H1 (cell line): Measurements from ENCODE around the gene NBAS. TPM values are rescaled to one million over a fixed set of nuclear protein-coding genes. Genes with fewer than 3 reads are reported as not detected.

Experiments
- CTCF ChIA-PET: fragments of 300-600 bp; sonication (Branson Sonifier 250); formaldehyde crosslinking; loops from one replicate; lab custom pipeline; 2021; ENCODE audit not compliant: partially characterized antibody; lab: Charles Lee
- POLR2A ChIA-PET: fragments of 300-600 bp; sonication (Branson Sonifier 250); formaldehyde crosslinking; loops from one replicate; lab custom pipeline; 2021; ENCODE audit warnings: inconsistent platforms; ENCODE audit not compliant: partially characterized antibody; lab: Charles Lee
- DNase-seq, 2 experiments: peaks; one replicate each; pipeline versions ENCODE4 v3.0.0 to v3.0.0-alpha.2; 2010 to 2022; ENCODE audit warnings: low spot score in 2 of 2, low read depth in 1 of 2, mixed read lengths in 1 of 2
- FAIRE-seq: peaks from 2 replicates; lab custom pipeline; 2011; peaks lifted over from hg19 to GRCh38; lab: Jason Lieb, UNC
- H2AFZ ChIP-seq: 2 replicates; pipeline ENCODE4 v1.8.1; 2012; ENCODE audit warnings: low read length, inconsistent platforms
- H2AK5ac ChIP-seq: 2 replicates; pipeline ENCODE4 v1.6.1; 2013; ENCODE audit warnings: low read depth, low read length
- H2BK120ac ChIP-seq: replicated peaks from 2 replicates; pipeline ENCODE3; 2013; ENCODE audit warnings: low read depth, low read length, inconsistent platforms
- H2BK12ac ChIP-seq: 2 replicates; pipeline ENCODE4 v1.6.1; 2013; ENCODE audit warnings: low read depth, low read length
- H2BK15ac ChIP-seq: 2 replicates; pipeline ENCODE4 v1.6.1; 2013; ENCODE audit warnings: low read length
- H2BK20ac ChIP-seq: 2 replicates; pipeline ENCODE4 v1.6.1; 2013; ENCODE audit warnings: low read length
- H2BK5ac ChIP-seq: 2 replicates; pipeline ENCODE4 v1.6.1; 2013; ENCODE audit warnings: low read depth, low read length
- H3K14ac ChIP-seq: 2 replicates; pipeline ENCODE4 v1.6.1; 2013; ENCODE audit warnings: inconsistent platforms; ENCODE audit not compliant: insufficient read length
- H3K18ac ChIP-seq: 2 replicates; pipeline ENCODE4 v1.6.1; 2013; ENCODE audit warnings: low read length; ENCODE audit errors: extremely low read depth
- H3K23ac ChIP-seq: 2 replicates; pipeline ENCODE4 v1.6.1; 2013; ENCODE audit warnings: inconsistent platforms; ENCODE audit not compliant: insufficient read length
- H3K23me2 ChIP-seq: 2 replicates; pipeline ENCODE4 v1.6.1; 2013; ENCODE audit warnings: low read depth, low read length
- H3K27ac ChIP-seq: 2 replicates; pipeline ENCODE4 v1.6.1; 2011; ENCODE audit warnings: low read depth, low read length, inconsistent platforms
- H3K27me3 ChIP-seq, 4 experiments: replicated peaks in 1 of 4; 1 replicate in 1 of 4; 2 replicates in 3 of 4; pipeline versions ENCODE4 v1.6.1 to v1.8.1; 2011 to 2013; ENCODE audit warnings: low read length in 3 of 4, mild to moderate bottlenecking in 3 of 4, inconsistent platforms in 2 of 4, mixed read lengths in 2 of 4, moderate library complexity in 1 of 4; ENCODE audit not compliant: control insufficient read depth in 3 of 4, insufficient read depth in 3 of 4; ENCODE audit errors: extremely low read depth in 1 of 4
- H3K36me3 ChIP-seq, 4 experiments: 2 replicates each; pipeline versions ENCODE4 v1.6.1 to v1.8.1; 2011 to 2013; ENCODE audit warnings: mild to moderate bottlenecking in 4 of 4, low read length in 3 of 4, moderate library complexity in 2 of 4, control low read depth in 1 of 4, inconsistent platforms in 1 of 4; ENCODE audit not compliant: insufficient read depth in 4 of 4, control insufficient read depth in 2 of 4
- H3K4ac ChIP-seq: replicated peaks from 2 replicates; pipeline ENCODE3; 2013; ENCODE audit warnings: low read length, low read depth, mixed read lengths, inconsistent platforms; ENCODE audit not compliant: insufficient read length
- H3K4me1 ChIP-seq, 4 experiments: replicated peaks in 1 of 4; 1 replicate in 1 of 4; 2 replicates in 3 of 4; pipeline versions ENCODE4 v1.6.1 to v1.8.1; 2011 to 2013; ENCODE audit warnings: low read length in 3 of 4, inconsistent platforms in 2 of 4, mixed read lengths in 1 of 4; ENCODE audit not compliant: insufficient read depth in 4 of 4, control insufficient read depth in 3 of 4
- H3K4me2 ChIP-seq, 2 experiments: 2 replicates each; pipeline versions ENCODE4 v1.6.1 to v1.8.1; 2011 to 2013; ENCODE audit warnings: low read depth in 2 of 2, low read length in 2 of 2, control low read depth in 1 of 2, inconsistent platforms in 1 of 2, mild to moderate bottlenecking in 1 of 2; ENCODE audit not compliant: insufficient read depth in 1 of 2
- H3K4me3 ChIP-seq, 4 experiments: fragments of 200-600, 300-600 bp in 1 of 4; sonication (generic), shearing (Covaris generic), sonication (Bioruptor Twin) in 1 of 4; 2 replicates each; pipeline versions ENCODE4 v1.5.1 to v1.8.1; 2011 to 2016; ENCODE audit warnings: low read length in 4 of 4, low read depth in 3 of 4, control low read depth in 2 of 4, inconsistent platforms in 2 of 4, mild to moderate bottlenecking in 2 of 4, mixed read lengths in 1 of 4, moderate library complexity in 1 of 4; ENCODE audit not compliant: insufficient read depth in 2 of 4; ENCODE audit errors: extremely low read depth in 1 of 4
- H3K56ac ChIP-seq: replicated peaks from 2 replicates; pipeline ENCODE3; 2013; ENCODE audit warnings: low read depth, mild to moderate bottlenecking, mixed read lengths, low read length, inconsistent platforms; ENCODE audit not compliant: insufficient read length
- H3K79me1 ChIP-seq: 2 replicates; pipeline ENCODE4 v1.6.1; 2013; ENCODE audit warnings: low read depth, low read length, control low read depth
- H3K79me2 ChIP-seq, 2 experiments: 2 replicates each; pipeline versions ENCODE4 v1.6.1 to v1.8.1; 2012 to 2013; ENCODE audit warnings: low read length in 2 of 2, mild to moderate bottlenecking in 2 of 2, inconsistent platforms in 1 of 2; ENCODE audit not compliant: insufficient read depth in 2 of 2, control insufficient read depth in 1 of 2
- H3K9ac ChIP-seq, 4 experiments: replicated peaks in 1 of 4; 1 replicate in 1 of 4; 2 replicates in 3 of 4; pipeline versions ENCODE4 v1.6.1 to v1.8.1; 2011 to 2013; ENCODE audit warnings: low read depth in 3 of 4, low read length in 3 of 4, control low read depth in 2 of 4, mild to moderate bottlenecking in 2 of 4, moderate library complexity in 2 of 4, inconsistent platforms in 1 of 4; ENCODE audit errors: extremely low read depth in 1 of 4
- H3K9me3 ChIP-seq, 2 experiments: 2 replicates each; pipeline versions ENCODE4 v1.6.1 to v1.8.1; 2012 to 2013; ENCODE audit warnings: mild to moderate bottlenecking in 2 of 2, moderate library complexity in 2 of 2, control low read depth in 1 of 2, inconsistent platforms in 1 of 2, low read depth in 1 of 2, low read length in 1 of 2, mixed read lengths in 1 of 2; ENCODE audit not compliant: insufficient read depth in 2 of 2
- H4K20me1 ChIP-seq, 2 experiments: replicated peaks in 1 of 2; 2 replicates each; pipeline versions ENCODE3 to v1.8.1; 2011 to 2013; ENCODE audit warnings: inconsistent platforms in 2 of 2, low read length in 2 of 2, mild to moderate bottlenecking in 1 of 2; ENCODE audit not compliant: insufficient read depth in 2 of 2, control insufficient read depth in 1 of 2
- H4K5ac ChIP-seq: 2 replicates; pipeline ENCODE4 v1.6.1; 2013; ENCODE audit warnings: low read length, low read depth, mixed read lengths, inconsistent platforms; ENCODE audit not compliant: insufficient read length
- H4K8ac ChIP-seq: 2 replicates; pipeline ENCODE4 v1.8.0; 2013; ENCODE audit warnings: mild to moderate bottlenecking, moderate library complexity, low read length, inconsistent platforms; ENCODE audit not compliant: insufficient read depth; ENCODE audit errors: extremely low read depth
- H4K91ac ChIP-seq: replicated peaks from 2 replicates; pipeline ENCODE3; 2013; ENCODE audit warnings: low read length, mixed read lengths, inconsistent platforms; ENCODE audit not compliant: insufficient read length
- CBX5 ChIP-seq: fragments of 300-800, 300-1000 bp; sonication (generic); IDR thresholded peaks from 2 replicates; pipeline ENCODE4 v1.7.1; 2016; ENCODE audit warnings: antibody characterized with exemption, low read length, low read depth
- CHD1 ChIP-seq: IDR thresholded peaks from 2 replicates; pipeline ENCODE4 v1.6.1; 2012; ENCODE audit warnings: low read depth, low read length, improper control_type of control experiment
- RFX5 ChIP-seq: IDR thresholded peaks from 2 replicates; pipeline ENCODE4 v1.6.1; 2011; ENCODE audit warnings: low read depth, low read length, improper control_type of control experiment, borderline replicate concordance
- ZNF274 ChIP-seq: IDR thresholded peaks from 2 replicates; pipeline ENCODE4 v1.7.0; 2012; ENCODE audit warnings: low read length, borderline replicate concordance; ENCODE audit errors: extremely low read depth
- WGBS, 2 experiments: shearing (Covaris generic) in 1 of 2; methylation state at CpG; one replicate each; pipeline versions ENCODE4 v1.1.6 to v1.1.7; 2013 to 2015; ENCODE audit warnings: low lambda C conversion rate in 2 of 2, mixed read lengths in 2 of 2, inconsistent platforms in 1 of 2, low coverage in 1 of 2, missing lambda C conversion rate in 1 of 2; ENCODE audit not compliant: insufficient replicate concordance in 2 of 2, insufficient coverage in 1 of 2, insufficient read length in 1 of 2; ENCODE audit errors: extremely low coverage in 1 of 2, missing lambda C conversion rate in 1 of 2; 5-methylcytosine and 5-hydroxymethylcytosine counted together
- polyA plus RNA-seq, 7 experiments: library from polyadenylated mRNA; depleted of rRNA in 3 of 7; stranded (reverse) in 5 of 7; unstranded in 2 of 7; fragments of >200 nt in 5 of 7; fragments of 200-250 nt in 2 of 7; gene quantifications; 1 replicate in 5 of 7; 2 replicates in 1 of 7; 4 replicates in 1 of 7; pipeline versions ENCODE4 v1.2.1 to v1.2.3, GENCODE V29; 2011 to 2013; ENCODE audit warnings: missing spikeins in 2 of 7, mixed read lengths in 2 of 7
- total RNA-seq: library from RNA; stranded (reverse); fragmentation: NEBNext Ultra II Directional; extraction: Animal tissue kit (Norgen Biotek cat#: 25700); gene quantifications from 2 replicates; pipeline ENCODE4 v1.2.1, GENCODE V29; 2021

Gene NBAS
- total and polyA plus RNA-seq, 2 of the 8 experiments (the other 6 are each of a cell fraction or from before 2014, with no cell fraction given), result 19.6 to 34.8 TPM

DNA sequence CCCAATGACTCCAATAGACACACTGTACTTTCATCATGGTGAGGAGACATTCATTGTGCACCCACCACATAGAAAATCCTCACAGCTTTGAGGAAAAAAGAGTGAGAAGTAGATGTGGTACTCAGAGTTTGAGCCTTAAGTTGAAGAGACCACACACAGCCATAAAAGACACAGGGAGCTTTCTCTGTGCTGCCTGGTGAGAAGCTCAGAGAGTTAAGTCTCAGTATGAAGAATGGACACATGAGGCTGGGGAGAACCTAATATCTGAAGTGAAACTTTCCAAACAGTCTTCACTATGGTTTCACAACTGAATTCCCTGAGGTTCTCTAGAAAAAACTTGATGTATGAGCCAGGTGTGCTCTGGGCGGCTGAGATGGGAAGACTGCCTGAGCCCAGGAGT is 237.9 kb downstream of the NBAS start:
- Histone ChIP-seq H3K36me3 (no peaks in the 10 kb centered on the region), H3K23ac (no peak overlapping the region), H3K9me3 (no peaks in the 10 kb centered on the region), H4K5ac (no peak overlapping the region), H2BK12ac (no peak overlapping the region), H3K4me3 (no peak overlapping the region), H2BK20ac (no peak overlapping the region), H3K4ac (no peak overlapping the region), H2BK120ac (no peak overlapping the region), H2AFZ (no peak overlapping the region), H3K56ac (no peak overlapping the region), H4K91ac (no peak overlapping the region), H3K23me2 (no peaks in the 10 kb centered on the region), H3K4me2 (no peak overlapping the region), H3K27ac (no peak overlapping the region), H2BK5ac (no peak overlapping the region), H4K20me1 (no peaks in the 10 kb centered on the region), H3K79me1 (no peaks in the 10 kb centered on the region), H4K8ac (no peak overlapping the region), H3K27me3 (no peaks in the 10 kb centered on the region), H2BK15ac (no peak overlapping the region), H3K9ac (no peak overlapping the region), H3K18ac (no peak overlapping the region), H2AK5ac (no peak overlapping the region), H3K14ac (no peak overlapping the region), H3K4me1 (no peaks in the 10 kb centered on the region), H3K79me2 (no peaks in the 10 kb centered on the region)
- FAIRE-seq, result no peak
- CTCF ChIA-PET, result interaction anchor here (0.6 kb wide), 1 partner anchor 416 kb away, joined by 3 read pairs; no protein-coding TSS in a partner anchor
- no peak for DNase-seq
- 85% methylated on average over 1 of the region's 1 CpG; no CpG with 5 or more reads in 1 of the 2 experiments for WGBS, 2 experiments
- POLR2A ChIA-PET, result no interaction called here
- no peak for TF ChIP-seq CHD1
- TF ChIP-seq CBX5, result no peak
- no peak for TF ChIP-seq ZNF274
- TF ChIP-seq RFX5, result no peak
